ENCODE results near the gene CTPS1.

DNA sequence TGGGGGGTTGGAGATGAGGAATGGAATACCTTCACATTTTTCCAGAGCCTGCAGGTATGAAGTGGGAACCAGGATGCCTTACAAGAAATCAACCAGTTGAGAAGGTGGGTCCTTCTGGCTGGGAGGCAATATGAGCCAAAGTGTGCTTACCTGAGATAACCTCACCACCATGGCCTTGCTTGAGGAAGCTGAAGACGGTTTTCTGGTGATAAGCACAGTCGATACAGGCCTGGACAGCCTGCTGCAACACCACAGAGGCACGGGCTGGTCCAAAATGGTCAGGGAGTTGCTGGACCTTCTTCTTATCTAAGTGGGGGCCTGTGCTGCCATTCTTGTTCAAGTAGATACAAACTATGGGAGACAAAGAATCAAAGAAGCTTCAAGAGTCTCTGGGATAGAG is 69.0 kb downstream of the CTPS1 start:
- no peak for TF ChIP-seq EP300 (conservative IDR thresholded peaks at IDR 0.05; ENCODE audit: poor library complexity, severe bottlenecking)
- TF ChIP-seq, protein P1, sequence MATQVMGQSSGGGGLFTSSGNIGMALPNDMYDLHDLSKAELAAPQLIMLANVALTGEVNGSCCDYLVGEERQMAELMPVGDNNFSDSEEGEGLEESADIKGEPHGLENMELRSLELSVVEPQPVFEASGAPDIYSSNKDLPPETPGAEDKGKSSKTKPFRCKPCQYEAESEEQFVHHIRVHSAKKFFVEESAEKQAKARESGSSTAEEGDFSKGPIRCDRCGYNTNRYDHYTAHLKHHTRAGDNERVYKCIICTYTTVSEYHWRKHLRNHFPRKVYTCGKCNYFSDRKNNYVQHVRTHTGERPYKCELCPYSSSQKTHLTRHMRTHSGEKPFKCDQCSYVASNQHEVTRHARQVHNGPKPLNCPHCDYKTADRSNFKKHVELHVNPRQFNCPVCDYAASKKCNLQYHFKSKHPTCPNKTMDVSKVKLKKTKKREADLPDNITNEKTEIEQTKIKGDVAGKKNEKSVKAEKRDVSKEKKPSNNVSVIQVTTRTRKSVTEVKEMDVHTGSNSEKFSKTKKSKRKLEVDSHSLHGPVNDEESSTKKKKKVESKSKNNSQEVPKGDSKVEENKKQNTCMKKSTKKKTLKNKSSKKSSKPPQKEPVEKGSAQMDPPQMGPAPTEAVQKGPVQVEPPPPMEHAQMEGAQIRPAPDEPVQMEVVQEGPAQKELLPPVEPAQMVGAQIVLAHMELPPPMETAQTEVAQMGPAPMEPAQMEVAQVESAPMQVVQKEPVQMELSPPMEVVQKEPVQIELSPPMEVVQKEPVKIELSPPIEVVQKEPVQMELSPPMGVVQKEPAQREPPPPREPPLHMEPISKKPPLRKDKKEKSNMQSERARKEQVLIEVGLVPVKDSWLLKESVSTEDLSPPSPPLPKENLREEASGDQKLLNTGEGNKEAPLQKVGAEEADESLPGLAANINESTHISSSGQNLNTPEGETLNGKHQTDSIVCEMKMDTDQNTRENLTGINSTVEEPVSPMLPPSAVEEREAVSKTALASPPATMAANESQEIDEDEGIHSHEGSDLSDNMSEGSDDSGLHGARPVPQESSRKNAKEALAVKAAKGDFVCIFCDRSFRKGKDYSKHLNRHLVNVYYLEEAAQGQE (IDR thresholded peaks at IDR 0.05; ENCODE audit: borderline replicate concordance) = no peak
- no peak for TF ChIP-seq RAD21 (conservative IDR thresholded peaks at IDR 0.05)
- TF ChIP-seq, protein P2, sequence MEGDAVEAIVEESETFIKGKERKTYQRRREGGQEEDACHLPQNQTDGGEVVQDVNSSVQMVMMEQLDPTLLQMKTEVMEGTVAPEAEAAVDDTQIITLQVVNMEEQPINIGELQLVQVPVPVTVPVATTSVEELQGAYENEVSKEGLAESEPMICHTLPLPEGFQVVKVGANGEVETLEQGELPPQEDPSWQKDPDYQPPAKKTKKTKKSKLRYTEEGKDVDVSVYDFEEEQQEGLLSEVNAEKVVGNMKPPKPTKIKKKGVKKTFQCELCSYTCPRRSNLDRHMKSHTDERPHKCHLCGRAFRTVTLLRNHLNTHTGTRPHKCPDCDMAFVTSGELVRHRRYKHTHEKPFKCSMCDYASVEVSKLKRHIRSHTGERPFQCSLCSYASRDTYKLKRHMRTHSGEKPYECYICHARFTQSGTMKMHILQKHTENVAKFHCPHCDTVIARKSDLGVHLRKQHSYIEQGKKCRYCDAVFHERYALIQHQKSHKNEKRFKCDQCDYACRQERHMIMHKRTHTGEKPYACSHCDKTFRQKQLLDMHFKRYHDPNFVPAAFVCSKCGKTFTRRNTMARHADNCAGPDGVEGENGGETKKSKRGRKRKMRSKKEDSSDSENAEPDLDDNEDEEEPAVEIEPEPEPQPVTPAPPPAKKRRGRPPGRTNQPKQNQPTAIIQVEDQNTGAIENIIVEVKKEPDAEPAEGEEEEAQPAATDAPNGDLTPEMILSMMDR (IDR thresholded peaks at IDR 0.05; ENCODE audit: poor library complexity, severe bottlenecking) = no peak
- no peak for TF ChIP-seq POLR2AphosphoS5 (IDR thresholded peaks at IDR 0.05)
- no peak for TF ChIP-seq TAF1 (IDR thresholded peaks at IDR 0.05; ENCODE audit: low read depth)
- no peak for TF ChIP-seq MXI1 (conservative IDR thresholded peaks at IDR 0.05; ENCODE audit: poor library complexity, severe bottlenecking)
